ENCODE data around the gene LEFTY1. TPM values are rescaled to one million over a fixed set of nuclear protein-coding genes. Genes with fewer than 3 reads are reported as not detected.

LEFTY1 gene
- total and polyA plus RNA-seq, 9 of the 15 experiments (the other 6 are each of a cell fraction or from before 2014, with no cell fraction given) = 0.07 to 0.24 (median 0.17) TPM; not detected in 5

DNA sequence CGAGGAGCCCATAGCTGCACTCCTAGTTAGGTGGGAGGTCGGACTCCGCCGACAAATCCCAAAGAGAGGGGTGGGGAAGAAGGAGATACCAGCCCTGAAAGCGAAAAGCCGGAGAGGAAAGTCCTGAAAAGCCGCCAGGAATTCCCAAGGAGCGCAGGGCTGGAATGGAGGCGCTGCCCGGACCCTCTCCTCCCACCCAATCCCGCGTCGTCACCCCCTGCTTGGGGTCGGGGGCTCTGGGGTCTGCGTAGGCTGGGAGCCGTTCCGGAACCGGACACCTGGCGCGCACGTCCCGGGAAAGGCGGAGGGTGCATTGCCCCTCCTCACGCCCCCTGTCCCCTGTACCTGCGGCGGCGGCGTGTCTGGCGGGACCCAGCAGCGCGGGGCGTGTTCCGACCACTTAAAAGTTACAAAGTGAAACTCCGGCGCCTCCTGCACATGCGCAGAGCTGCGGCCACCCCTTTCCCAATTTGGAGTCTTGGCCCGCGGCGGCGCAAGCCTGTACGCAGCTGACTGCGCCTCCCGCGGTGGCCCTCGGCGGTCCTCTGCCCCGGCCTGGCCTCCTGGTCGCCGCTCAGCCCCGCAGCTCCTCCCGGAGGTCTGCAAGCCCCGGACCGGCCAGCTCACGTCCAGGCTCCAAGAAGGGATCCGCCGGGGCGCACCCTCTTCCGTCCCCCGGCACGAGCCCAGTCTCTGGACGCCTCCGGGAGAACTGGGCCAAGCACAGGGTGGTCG is 6.8 kb downstream of the LEFTY1 start, which contains the start of gene TMEM63A:
TMEM63A (minus strand) TSS at position 422 of the 735 bp plus-strand sequence. CDS start 4,800 bp downstream, outside the sequence.
- H4K20me1 ChIP-seq (replicated peaks; ENCODE audit: control insufficient read depth, insufficient read depth, low read length) = peaks cover 17% of the 10 kb centered on the region; the same call in 1 of the 2 replicates
- peaks cover 35% of the 10 kb centered on the region; the same call in 2 of the 3 replicates for H3K36me3 ChIP-seq (ENCODE audit: control insufficient read depth, insufficient read depth, low read length)
- ChIA-PET POLR2A (interaction anchor here (0.6 to 4.1 kb wide), 19 partner anchors 11 to 456 kb away, joined by 3 to 37 read pairs (median 5); partner anchors contain the start of gene SDE2), CTCF (ENCODE audit: low intra/inter-chr PET ratio) (no interaction called here)
- no peaks in the 10 kb centered on the region for H3K9me3 ChIP-seq (replicated peaks; ENCODE audit: control insufficient read depth, insufficient read depth, low read depth, low read length)
- FAIRE-seq (no peak), ATAC-seq (peak; percentile 90), DNase-seq (ENCODE audit: extremely low read depth in 1 of 4, low spot score in 3 of 4) (peak; percentile 95 to 97 (median 97))
- peak within 1 kb of the TSS; percentile 88 for H2AFZ ChIP-seq (ENCODE audit: low read depth, low read length)
- H3K27me3 ChIP-seq (ENCODE audit: control insufficient read depth in 2 of 2, insufficient read depth in 2 of 2, low read length in 2 of 2) = no peaks in the 10 kb centered on the region
- TSS peak; percentile 53 for BruUV-seq (replicated peaks)
- peak within 1 kb of the TSS; percentile 88 for H3K27ac ChIP-seq (ENCODE audit: extremely low read depth, low read depth, low read length)
- peaks cover 48% of the 10 kb centered on the region for H3K79me2 ChIP-seq (ENCODE audit: control insufficient read depth, insufficient read depth, low read length)
- 0% methylated on average over 47 of the region's 64 CpGs for WGBS (ENCODE audit: insufficient coverage, low coverage, missing lambda C conversion rate)
- intact Hi-C loops (cut with micrococcal nuclease) (loop anchor here (2.0 to 5.0 kb wide), 3 partner anchors 43 to 240 kb away; partner anchors contain the start of gene PYCR2), in situ Hi-C loops (cut with MboI) (no loop called here)
- peak within 1 kb of the TSS; percentile 97 for H3K4me2 ChIP-seq (ENCODE audit: insufficient read depth, low read length)
- H3K9ac ChIP-seq (ENCODE audit: insufficient read depth in 1 of 2, low read depth in 2 of 2, low read length in 2 of 2) = peak within 1 kb of the TSS; percentile 92 to 97
- H3K4me3 ChIP-seq = peak within 1 kb of the TSS; percentile 87
- peaks cover 6% of the 10 kb centered on the region for H3K9me1 ChIP-seq (ENCODE audit: control insufficient read depth, insufficient read depth, low read length)
- peaks cover 23 to 56% of the 10 kb centered on the region in 2 experiments; a peak in 4 of 5 replicates for H3K4me1 ChIP-seq (replicated peaks in 1 of 2; ENCODE audit: control insufficient read depth in 2 of 2, insufficient read depth in 2 of 2, low read length in 2 of 2)
- TF ChIP-seq JUN (IDR thresholded peaks at IDR 0.05; ENCODE audit: borderline replicate concordance, low read depth, low read length) (no peak), JUN (CRISPR knock-in tag; IDR thresholded peaks at IDR 0.05; ENCODE audit: borderline replicate concordance) (peak; percentile 93; the same call in 1 of the 2 replicates), ATF1 (CRISPR knock-in tag; IDR thresholded peaks at IDR 0.05) (no peak), ATF1 (tag; IDR thresholded peaks at IDR 0.05) (peak; percentile 54), TEAD4 (IDR thresholded peaks at IDR 0.05; ENCODE audit: low read length) (no peak), TEAD4 (CRISPR knock-in tag; IDR thresholded peaks at IDR 0.05; ENCODE audit: borderline replicate concordance) (0 out of 2 replicates have a peak, but pooled peaks have one; percentile 56), LEF1 (IDR thresholded peaks at IDR 0.05) (0 out of 2 replicates have a peak, but pooled peaks have one; percentile 18), PHF20 (IDR thresholded peaks at IDR 0.05; ENCODE audit: partially characterized antibody) (peak; percentile 56), PML (IDR thresholded peaks at IDR 0.05; ENCODE audit: low read length) (peak; percentile 8; the same call in 1 of the 2 replicates), NBN (IDR thresholded peaks at IDR 0.05; ENCODE audit: low read depth) (peak; percentile 79; the same call in 1 of the 2 replicates), ZNF3 (CRISPR knock-in tag; IDR thresholded peaks at IDR 0.05) (no peak), BHLHE40 (IDR thresholded peaks at IDR 0.05; ENCODE audit: low read length) (no peak), HNRNPH1 (optimal IDR thresholded peaks at IDR 0.05; ENCODE audit: low read depth, low read length) (no peak), HNRNPLL (IDR thresholded peaks at IDR 0.05; ENCODE audit: low read depth, low read length, poor library complexity, severe bottlenecking) (peak; percentile 96), POLR2B (IDR thresholded peaks at IDR 0.05; ENCODE audit: low read depth, partially characterized antibody) (peak; percentile 79)
- TF ChIP-seq, protein P1, sequence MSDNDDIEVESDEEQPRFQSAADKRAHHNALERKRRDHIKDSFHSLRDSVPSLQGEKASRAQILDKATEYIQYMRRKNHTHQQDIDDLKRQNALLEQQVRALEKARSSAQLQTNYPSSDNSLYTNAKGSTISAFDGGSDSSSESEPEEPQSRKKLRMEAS (CRISPR knock-in tag; IDR thresholded peaks at IDR 0.05) = peak; percentile 83
- TF ChIP-seq, protein P2, sequence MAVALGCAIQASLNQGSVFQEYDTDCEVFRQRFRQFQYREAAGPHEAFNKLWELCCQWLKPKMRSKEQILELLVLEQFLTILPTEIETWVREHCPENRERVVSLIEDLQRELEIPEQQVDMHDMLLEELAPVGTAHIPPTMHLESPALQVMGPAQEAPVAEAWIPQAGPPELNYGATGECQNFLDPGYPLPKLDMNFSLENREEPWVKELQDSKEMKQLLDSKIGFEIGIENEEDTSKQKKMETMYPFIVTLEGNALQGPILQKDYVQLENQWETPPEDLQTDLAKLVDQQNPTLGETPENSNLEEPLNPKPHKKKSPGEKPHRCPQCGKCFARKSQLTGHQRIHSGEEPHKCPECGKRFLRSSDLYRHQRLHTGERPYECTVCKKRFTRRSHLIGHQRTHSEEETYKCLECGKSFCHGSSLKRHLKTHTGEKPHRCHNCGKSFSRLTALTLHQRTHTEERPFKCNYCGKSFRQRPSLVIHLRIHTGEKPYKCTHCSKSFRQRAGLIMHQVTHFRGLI (CRISPR knock-in tag; IDR thresholded peaks at IDR 0.05) = no peak
- TF ChIP-seq, protein P3, sequence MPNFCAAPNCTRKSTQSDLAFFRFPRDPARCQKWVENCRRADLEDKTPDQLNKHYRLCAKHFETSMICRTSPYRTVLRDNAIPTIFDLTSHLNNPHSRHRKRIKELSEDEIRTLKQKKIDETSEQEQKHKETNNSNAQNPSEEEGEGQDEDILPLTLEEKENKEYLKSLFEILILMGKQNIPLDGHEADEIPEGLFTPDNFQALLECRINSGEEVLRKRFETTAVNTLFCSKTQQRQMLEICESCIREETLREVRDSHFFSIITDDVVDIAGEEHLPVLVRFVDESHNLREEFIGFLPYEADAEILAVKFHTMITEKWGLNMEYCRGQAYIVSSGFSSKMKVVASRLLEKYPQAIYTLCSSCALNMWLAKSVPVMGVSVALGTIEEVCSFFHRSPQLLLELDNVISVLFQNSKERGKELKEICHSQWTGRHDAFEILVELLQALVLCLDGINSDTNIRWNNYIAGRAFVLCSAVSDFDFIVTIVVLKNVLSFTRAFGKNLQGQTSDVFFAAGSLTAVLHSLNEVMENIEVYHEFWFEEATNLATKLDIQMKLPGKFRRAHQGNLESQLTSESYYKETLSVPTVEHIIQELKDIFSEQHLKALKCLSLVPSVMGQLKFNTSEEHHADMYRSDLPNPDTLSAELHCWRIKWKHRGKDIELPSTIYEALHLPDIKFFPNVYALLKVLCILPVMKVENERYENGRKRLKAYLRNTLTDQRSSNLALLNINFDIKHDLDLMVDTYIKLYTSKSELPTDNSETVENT (CRISPR knock-in tag; IDR thresholded peaks at IDR 0.05) = peak; percentile 65

All from K562 (cell line).